DOHH2 (cell line): ENCODE results near the gene TXNL1.

Source experiments
- EZH2phosphoT487 ChIP-seq: fragments of 200-600 bp; sonication (generic); IDR thresholded peaks from 2 replicates; pipeline ENCODE4 v1.6.1; 2017; ENCODE audit warnings: borderline replicate concordance, mild to moderate bottlenecking, antibody characterized with exemption, low read length, moderate library complexity, mixed read lengths
- TF ChIP-seq, protein P1 (sequence below): fragments of 200-600 bp; sonication (generic); IDR thresholded peaks from one replicate; pipeline ENCODE4 v1.5.1; 2014; ENCODE audit warnings: antibody characterized with exemption, mild to moderate bottlenecking, low read depth, low read length; ENCODE audit not compliant: poor library complexity, severe bottlenecking

DNA sequence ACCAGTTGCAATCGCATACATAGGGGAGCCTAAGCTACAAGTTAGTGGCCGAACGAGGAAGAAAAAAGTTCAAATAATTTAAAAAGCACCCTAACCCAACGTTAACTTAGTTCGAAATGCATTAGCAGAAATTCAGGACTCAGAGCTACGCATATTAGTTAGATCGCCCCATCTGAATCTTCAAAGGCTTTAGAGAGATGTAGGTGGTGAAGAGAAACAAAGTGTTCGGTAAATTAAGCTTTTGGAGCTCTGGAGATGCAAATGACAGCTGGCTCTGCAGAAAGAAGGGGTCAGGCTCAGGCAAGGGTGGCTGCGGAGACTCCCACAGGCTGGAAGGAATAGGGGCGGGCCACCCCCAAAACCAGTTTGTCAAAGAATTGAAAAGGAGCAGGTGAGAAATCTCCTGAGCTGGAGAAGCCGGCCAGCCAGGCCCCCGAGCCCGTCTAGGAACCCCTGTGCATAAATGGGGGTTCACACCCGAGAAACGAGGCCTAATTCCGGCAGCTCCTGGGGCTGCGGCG lies 621 bp downstream of the TXNL1 start:
- TF ChIP-seq, protein P1, sequence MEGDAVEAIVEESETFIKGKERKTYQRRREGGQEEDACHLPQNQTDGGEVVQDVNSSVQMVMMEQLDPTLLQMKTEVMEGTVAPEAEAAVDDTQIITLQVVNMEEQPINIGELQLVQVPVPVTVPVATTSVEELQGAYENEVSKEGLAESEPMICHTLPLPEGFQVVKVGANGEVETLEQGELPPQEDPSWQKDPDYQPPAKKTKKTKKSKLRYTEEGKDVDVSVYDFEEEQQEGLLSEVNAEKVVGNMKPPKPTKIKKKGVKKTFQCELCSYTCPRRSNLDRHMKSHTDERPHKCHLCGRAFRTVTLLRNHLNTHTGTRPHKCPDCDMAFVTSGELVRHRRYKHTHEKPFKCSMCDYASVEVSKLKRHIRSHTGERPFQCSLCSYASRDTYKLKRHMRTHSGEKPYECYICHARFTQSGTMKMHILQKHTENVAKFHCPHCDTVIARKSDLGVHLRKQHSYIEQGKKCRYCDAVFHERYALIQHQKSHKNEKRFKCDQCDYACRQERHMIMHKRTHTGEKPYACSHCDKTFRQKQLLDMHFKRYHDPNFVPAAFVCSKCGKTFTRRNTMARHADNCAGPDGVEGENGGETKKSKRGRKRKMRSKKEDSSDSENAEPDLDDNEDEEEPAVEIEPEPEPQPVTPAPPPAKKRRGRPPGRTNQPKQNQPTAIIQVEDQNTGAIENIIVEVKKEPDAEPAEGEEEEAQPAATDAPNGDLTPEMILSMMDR, result no peak
- no peak for TF ChIP-seq EZH2phosphoT487
